GM08714 (cell line): Measurements from ENCODE around the gene MTX1.

Experiments used
- H3K4me3 ChIP-seq: fragments of 200-500 bp; sonication (Bioruptor generic); 2 replicates; pipeline ENCODE4 v1.5.1; 2014; ENCODE audit warnings: mild to moderate bottlenecking, low read length, inconsistent platforms
- ZNF274 ChIP-seq: IDR thresholded peaks from 2 replicates; pipeline ENCODE4 v1.6.1; 2012; ENCODE audit warnings: mild to moderate bottlenecking, low read depth, low read length

The MTX1 gene

GRCh38 chr1:155260276-155260675 is 51.8 kb downstream of the MTX1 start:
- no peak overlapping the region for H3K4me3 ChIP-seq
- TF ChIP-seq ZNF274: no peak

DNA sequence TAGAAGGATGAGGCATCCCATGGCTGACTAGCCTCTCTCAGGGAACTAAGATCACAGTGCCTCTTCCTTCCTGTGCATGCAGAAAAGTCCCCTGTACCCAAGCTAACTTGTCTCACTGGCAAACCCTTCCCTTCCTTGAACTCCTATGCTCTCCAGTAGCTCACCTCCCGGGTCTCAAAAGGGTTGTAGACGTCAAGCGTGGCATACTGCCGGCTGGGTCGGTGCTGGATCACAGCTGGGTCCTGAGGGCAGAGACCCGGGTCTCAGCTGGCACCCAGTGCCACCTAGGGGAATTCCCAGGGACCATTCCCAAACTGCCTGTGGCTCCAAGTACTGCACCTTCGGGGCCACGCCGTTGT is 53.0 kb downstream of the MTX1 start:
- no peak for TF ChIP-seq ZNF274
- peak overlapping the region; percentile 82 for H3K4me3 ChIP-seq

- peak within 1 kb of the TSS; percentile 82 for H3K4me3 ChIP-seq
- no peak for TF ChIP-seq ZNF274
Measured at GRCh38 chr1:155261852-155262673, 53.6 kb downstream of the MTX1 start, which contains the start of gene SCAMP3. Gene SCAMP3, minus strand, starts transcription at chr1:155262360. Its CDS starts 209 bp downstream, at chr1:155262151.

- H3K4me3 ChIP-seq: no peak overlapping the region
- no peak for TF ChIP-seq ZNF274
Measured at GRCh38 chr1:155263067-155263466, 54.6 kb downstream of the MTX1 start.
